ENCODE measurements around the gene POC1A.

The POC1A gene

DNA sequence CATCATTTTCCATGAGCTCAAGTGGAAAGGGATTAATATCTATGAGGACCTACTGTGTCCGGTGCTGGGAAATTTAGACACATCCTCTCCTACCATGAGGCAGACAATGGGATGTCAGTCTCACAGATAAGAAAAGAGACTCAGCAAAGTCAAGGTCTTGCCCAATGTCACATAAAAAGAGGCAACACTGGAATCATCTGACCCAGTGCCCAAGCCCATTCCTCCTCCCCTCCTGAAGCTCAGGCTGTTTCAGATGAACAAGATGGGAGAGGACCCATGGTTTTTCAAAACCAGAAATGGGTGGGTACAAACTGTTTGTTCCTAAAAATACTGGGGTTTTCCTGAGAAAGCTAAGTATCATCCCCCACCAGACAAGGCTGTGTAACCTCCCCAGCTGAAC lies 22.2 kb downstream of the POC1A start:
- no peak overlapping the region for H3K4me3 ChIP-seq (ENCODE audit: low read length)
- no peak for TF ChIP-seq CTCF (conservative IDR thresholded peaks at IDR 0.05; ENCODE audit: low read depth, low read length)
- no peak for DNase-seq (ENCODE audit: low read depth)

DNA sequence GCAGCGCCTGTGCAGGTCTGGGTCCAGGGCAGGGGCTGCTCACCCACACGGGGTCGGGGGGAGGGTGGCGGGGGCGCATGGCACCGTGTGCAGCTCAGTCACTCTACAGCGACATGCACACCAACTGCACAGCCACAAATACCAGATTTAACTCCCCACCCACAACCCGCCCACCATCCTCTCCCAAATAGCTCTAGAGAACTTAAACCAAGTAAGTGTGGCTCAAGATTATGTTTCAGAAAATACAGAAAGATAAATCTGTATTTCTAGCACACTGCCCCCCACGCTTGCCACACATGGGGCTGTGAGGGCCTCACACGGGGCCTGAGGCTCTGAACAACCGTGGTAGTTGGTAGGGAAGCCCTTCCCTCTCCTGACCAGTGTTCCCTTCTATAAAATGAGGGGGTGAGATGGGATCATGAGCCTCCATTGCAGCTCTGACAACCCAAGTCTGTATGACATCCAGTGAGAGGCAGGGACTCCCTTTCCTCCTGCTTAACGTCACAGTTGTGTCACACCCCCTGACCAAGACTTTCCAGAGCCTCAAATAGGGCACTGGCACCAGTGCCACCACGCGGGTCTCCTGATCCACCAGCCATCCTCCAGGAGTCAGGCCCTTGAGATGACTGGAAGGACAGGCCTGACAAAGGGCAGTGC lies 23.1 kb downstream of the POC1A start:
- no peak for TF ChIP-seq CTCF (conservative IDR thresholded peaks at IDR 0.05; ENCODE audit: low read depth, low read length)
- H3K4me3 ChIP-seq (ENCODE audit: low read length), result no peak overlapping the region
- no peak for DNase-seq (ENCODE audit: low read depth)

GRCh38 chr3:52128118-52128683 lies 26.0 kb downstream of the POC1A start:
- DNase-seq (ENCODE audit: low read depth), result peak; percentile 53
- no peak overlapping the region for H3K4me3 ChIP-seq (ENCODE audit: low read length)
- no peak for TF ChIP-seq CTCF (conservative IDR thresholded peaks at IDR 0.05; ENCODE audit: low read depth, low read length)

DNA sequence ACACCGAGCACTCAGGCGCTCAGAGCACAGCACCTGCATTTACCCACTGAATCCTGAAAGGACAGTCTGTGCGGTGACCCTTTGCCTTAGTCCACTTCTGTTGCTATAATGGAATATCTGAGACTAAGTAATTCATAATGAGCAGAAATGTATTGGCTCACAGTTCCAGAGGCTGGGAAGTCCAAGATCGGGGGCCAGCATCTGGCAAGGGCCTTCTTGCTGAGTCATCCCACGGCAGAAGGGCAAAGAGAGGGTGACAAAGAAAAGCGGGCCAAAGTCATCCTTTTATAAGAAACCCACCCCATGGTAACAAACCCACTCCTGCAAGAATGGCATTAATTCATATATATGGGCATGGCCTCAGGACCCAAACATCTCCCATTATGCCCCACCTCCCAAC lies 27.7 kb downstream of the POC1A start:
- no peak overlapping the region for H3K4me3 ChIP-seq (ENCODE audit: low read length)
- no peak for DNase-seq (ENCODE audit: low read depth)
- TF ChIP-seq CTCF (conservative IDR thresholded peaks at IDR 0.05; ENCODE audit: low read depth, low read length), result no peak

GRCh38 chr3:52126036-52126435 lies 28.2 kb downstream of the POC1A start:
- no peak for DNase-seq (ENCODE audit: low read depth)
- no peak overlapping the region for H3K4me3 ChIP-seq (ENCODE audit: low read length)
- TF ChIP-seq CTCF (conservative IDR thresholded peaks at IDR 0.05; ENCODE audit: low read depth, low read length), result no peak

- TF ChIP-seq CTCF (conservative IDR thresholded peaks at IDR 0.05; ENCODE audit: low read depth, low read length), result no peak
- DNase-seq (ENCODE audit: low read depth), result no peak
- H3K4me3 ChIP-seq (ENCODE audit: low read length), result no peak overlapping the region
These were observed 29.5 kb downstream of the POC1A start for GRCh38 chr3:52124766-52125165.

DNA sequence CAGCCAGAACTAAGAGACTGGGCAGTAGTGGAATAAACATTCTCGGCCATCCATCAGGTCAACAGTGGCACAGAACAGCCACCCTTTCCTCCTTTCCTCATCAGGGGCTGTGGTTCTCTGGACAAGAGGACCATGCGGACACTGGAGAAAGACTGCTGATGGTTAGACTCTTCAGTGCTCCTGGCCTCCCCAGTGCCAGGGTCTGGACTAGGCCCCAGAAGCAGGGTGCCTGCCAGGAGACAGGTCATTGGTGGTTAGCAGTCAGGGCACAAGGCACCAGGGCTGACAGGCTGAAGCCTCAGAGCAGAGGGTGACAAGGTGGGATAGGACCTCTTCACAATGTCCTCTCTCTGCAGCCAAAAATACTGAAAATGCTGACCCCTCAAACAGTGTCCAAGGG lies 30.1 kb downstream of the POC1A start:
- H3K4me3 ChIP-seq (ENCODE audit: low read length), result no peak overlapping the region
- TF ChIP-seq CTCF (conservative IDR thresholded peaks at IDR 0.05; ENCODE audit: low read depth, low read length), result no peak
- no peak for DNase-seq (ENCODE audit: low read depth)
